HG03565 (cell line): ENCODE results near the gene EIF4H.
"Not testable (repeated sequence)": the region's sequence is repeated elsewhere in the genome, so short reads cannot be mapped to it uniquely, and the experiment has no call there.

ENCODE experiments used
- ATAC-seq: cut with Tn5 transposase; IDR thresholded peaks from one replicate; pipeline ENCODE4 v1.9.1; 2021; ENCODE audit warnings: mild to moderate bottlenecking, moderate library complexity; ENCODE audit not compliant: unreplicated experiment

The EIF4H gene

GRCh38 chr7:74223711-74224510 is 49.8 kb downstream of the EIF4H start:
- no peak for ATAC-seq

DNA sequence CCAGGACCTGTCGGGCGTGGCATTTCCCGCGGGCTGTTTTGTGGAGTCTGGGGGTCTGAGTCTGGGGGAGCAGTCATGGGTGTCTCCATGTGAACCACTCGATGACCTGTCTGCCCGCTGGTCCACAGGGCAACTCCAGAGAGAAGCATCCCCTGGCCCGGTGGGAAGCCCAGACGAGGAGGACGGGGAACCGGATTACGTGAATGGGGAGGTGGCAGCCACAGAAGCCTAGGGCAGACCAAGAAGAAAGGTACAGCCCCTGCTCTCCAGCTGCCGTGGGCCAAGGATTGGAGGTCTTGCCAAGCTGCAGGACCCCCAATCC is 50.3 kb downstream of the EIF4H start:
- ATAC-seq: no peak

- not testable (repeated sequence) for ATAC-seq
These were observed 50.8 kb downstream of the EIF4H start for GRCh38 chr7:74224907-74225306.

- no peak for ATAC-seq
These were observed 51.2 kb downstream of the EIF4H start for GRCh38 chr7:74225400-74225799.

GRCh38 chr7:74226633-74227032 is 52.5 kb downstream of the EIF4H start:
- ATAC-seq: no peak

- no peak for ATAC-seq
These were observed 55.1 kb downstream of the EIF4H start for GRCh38 chr7:74228951-74229900.

- peak; percentile 47 for ATAC-seq
These were observed 56.5 kb downstream of the EIF4H start for GRCh38 chr7:74230446-74231231.

DNA sequence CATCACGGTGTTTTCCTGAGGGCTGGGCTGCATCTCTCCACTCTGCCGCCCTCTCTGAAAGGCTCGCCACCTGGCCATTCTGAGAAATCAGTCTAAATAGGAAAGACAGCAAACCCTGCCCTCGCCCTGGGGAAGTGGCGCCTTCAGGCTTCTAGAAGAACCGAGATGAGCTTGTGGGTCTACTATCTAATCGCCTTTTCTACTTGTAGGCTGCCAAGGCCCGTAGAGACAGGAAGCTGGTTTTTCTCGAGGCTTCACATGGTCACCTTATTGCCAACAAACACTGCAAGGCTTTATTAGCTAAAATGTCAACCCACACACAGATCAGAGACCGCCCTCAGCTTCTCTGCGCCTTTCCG is 57.1 kb downstream of the EIF4H start:
- ATAC-seq: peak; percentile 41

DNA sequence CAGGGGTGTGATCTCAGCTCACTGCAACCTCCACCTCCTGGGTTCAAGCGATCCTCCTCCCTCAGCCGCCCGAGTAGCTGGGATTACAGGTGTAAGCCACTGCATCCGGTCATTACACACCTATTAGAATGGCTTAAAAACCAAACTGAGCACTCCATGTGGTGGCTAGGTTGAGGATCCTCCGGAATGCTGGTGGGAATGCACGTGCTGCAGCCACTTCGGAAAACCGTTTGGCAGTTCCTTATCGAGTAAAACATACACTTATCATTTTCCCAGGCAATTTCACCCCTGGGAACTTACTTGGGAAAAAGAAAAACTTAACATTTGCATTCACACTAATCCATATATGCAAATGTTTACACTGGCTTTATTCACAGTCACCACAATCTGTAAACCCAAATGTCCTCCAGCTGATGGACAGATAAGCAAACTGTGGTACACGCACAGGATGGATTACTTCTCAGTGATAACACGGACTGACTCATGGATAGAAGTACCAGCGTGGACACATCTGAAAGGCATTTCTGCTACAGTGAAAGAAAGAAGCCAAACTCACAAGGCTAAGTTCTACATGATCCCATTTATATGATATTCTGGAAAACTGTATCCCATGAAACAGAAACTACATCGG is 59.6 kb downstream of the EIF4H start:
- ATAC-seq: no peak

- ATAC-seq: no peak
These were observed 61.5 kb downstream of the EIF4H start for GRCh38 chr7:74235518-74236268.

DNA sequence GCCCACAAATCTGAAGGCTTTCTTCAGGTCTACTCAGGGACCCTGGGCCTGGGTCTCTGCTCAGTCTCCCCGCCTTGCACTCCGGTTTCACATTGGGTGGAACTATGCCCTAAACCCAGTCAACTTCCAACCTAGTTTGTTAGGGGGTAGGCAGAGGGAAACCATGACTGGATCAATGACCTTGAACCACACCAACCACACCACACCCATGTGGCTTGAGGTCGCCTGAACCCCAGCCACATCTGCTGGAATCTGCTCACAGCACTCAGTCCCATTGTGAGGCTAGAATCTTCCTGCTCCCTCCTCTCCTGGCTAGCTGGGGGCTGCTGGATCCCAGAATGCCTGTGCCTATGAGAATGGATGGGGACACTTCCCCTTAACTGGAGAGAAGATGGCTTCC is 62.1 kb downstream of the EIF4H start:
- ATAC-seq: no peak

GRCh38 chr7:74240482-74240881 is 66.3 kb downstream of the EIF4H start:
- ATAC-seq: no peak

GRCh38 chr7:74242122-74242443 is 67.9 kb downstream of the EIF4H start:
- no peak for ATAC-seq

GRCh38 chr7:74246497-74246896 is 72.3 kb downstream of the EIF4H start:
- no peak for ATAC-seq
